Hematopoietic multipotent progenitor cell (in vitro differentiated cells): ENCODE data around the gene TGFBRAP1. TPM values are rescaled to one million over a fixed set of nuclear protein-coding genes. Genes with fewer than 3 reads are reported as not detected.
"Not testable (repeated sequence)": the region's sequence is repeated elsewhere in the genome, so short reads cannot be mapped to it uniquely, and the experiment has no call there.

Experiments
- DNase-seq, 3 donors: peaks; one replicate each; pipeline ENCODE4 v3.0.0-alpha.2; 2011 to 2015; ENCODE audit warnings: low read depth in 2 of 3, low spot score in 2 of 3
- total RNA-seq: library from RNA; depleted of rRNA; stranded (reverse); fragments of >200 nt; gene quantifications from one replicate; pipeline ENCODE4 v1.2.3, GENCODE V29; 2012

TGFBRAP1 gene
- total RNA-seq, 1 donor = 114 TPM

- DNase-seq = no peak
These were observed 49.3 kb downstream of the TGFBRAP1 start for GRCh38 chr2:105280281-105280680.

- DNase-seq = no peak
These were observed 50.4 kb downstream of the TGFBRAP1 start for GRCh38 chr2:105279126-105279525.

GRCh38 chr2:105278654-105279053 is 50.9 kb downstream of the TGFBRAP1 start:
- no peak for DNase-seq

- DNase-seq = no peak
These were observed 55.5 kb downstream of the TGFBRAP1 start for GRCh38 chr2:105274046-105274445.

- no peak for DNase-seq
These were observed 57.4 kb downstream of the TGFBRAP1 start for GRCh38 chr2:105272176-105272575.

GRCh38 chr2:105271393-105272045 is 58.0 kb downstream of the TGFBRAP1 start:
- DNase-seq = no peak

- no peak for DNase-seq
These were observed 60.1 kb downstream of the TGFBRAP1 start for GRCh38 chr2:105269426-105269825.

- DNase-seq = no peak
These were observed 66.9 kb downstream of the TGFBRAP1 start for GRCh38 chr2:105262651-105263091.

- no peak for DNase-seq
These were observed 68.5 kb downstream of the TGFBRAP1 start for GRCh38 chr2:105261061-105261460.

GRCh38 chr2:105258835-105259350 is 70.6 kb downstream of the TGFBRAP1 start:
- no peak for DNase-seq

- DNase-seq = no peak
These were observed 71.6 kb downstream of the TGFBRAP1 start for GRCh38 chr2:105257981-105258380.

GRCh38 chr2:105256431-105257047 is 73.0 kb downstream of the TGFBRAP1 start:
- no peak for DNase-seq

GRCh38 chr2:105255979-105256378 is 73.6 kb downstream of the TGFBRAP1 start:
- DNase-seq = no peak

- no peak for DNase-seq
These were observed 74.9 kb downstream of the TGFBRAP1 start for GRCh38 chr2:105254531-105255210.

- no peak for DNase-seq
These were observed 77.3 kb downstream of the TGFBRAP1 start for GRCh38 chr2:105252271-105252670.

GRCh38 chr2:105251016-105251648 is 78.4 kb downstream of the TGFBRAP1 start:
- not testable (repeated sequence) for DNase-seq

GRCh38 chr2:105249891-105250290 is 79.6 kb downstream of the TGFBRAP1 start:
- DNase-seq = no peak

- no peak for DNase-seq
These were observed 80.4 kb downstream of the TGFBRAP1 start for GRCh38 chr2:105249181-105249580.

- no peak for DNase-seq
These were observed 81.0 kb downstream of the TGFBRAP1 start for GRCh38 chr2:105248316-105249070.

GRCh38 chr2:105244451-105244850 is 85.1 kb downstream of the TGFBRAP1 start:
- peak in 1 of 3 donors; percentile 33 for DNase-seq
